GM19328 (cell line): ENCODE results near the gene MEIOSIN.
"Not testable (repeated sequence)": the region's sequence is repeated elsewhere in the genome, so short reads cannot be mapped to it uniquely, and the experiment has no call there.

ENCODE experiments used
- ATAC-seq: cut with Tn5 transposase; IDR thresholded peaks from one replicate; pipeline ENCODE4 v1.9.1; 2021; ENCODE audit warnings: mild to moderate bottlenecking, moderate library complexity; ENCODE audit not compliant: unreplicated experiment

The MEIOSIN gene

GRCh38 chr19:45717983-45718650 lies 15.1 kb upstream of the MEIOSIN start:
- no peak for ATAC-seq

GRCh38 chr19:45720065-45720464 lies 13.2 kb upstream of the MEIOSIN start:
- not testable (repeated sequence) for ATAC-seq

- not testable (repeated sequence) for ATAC-seq
These were observed 4.6 kb upstream of the MEIOSIN start for GRCh38 chr19:45728683-45729082.

DNA sequence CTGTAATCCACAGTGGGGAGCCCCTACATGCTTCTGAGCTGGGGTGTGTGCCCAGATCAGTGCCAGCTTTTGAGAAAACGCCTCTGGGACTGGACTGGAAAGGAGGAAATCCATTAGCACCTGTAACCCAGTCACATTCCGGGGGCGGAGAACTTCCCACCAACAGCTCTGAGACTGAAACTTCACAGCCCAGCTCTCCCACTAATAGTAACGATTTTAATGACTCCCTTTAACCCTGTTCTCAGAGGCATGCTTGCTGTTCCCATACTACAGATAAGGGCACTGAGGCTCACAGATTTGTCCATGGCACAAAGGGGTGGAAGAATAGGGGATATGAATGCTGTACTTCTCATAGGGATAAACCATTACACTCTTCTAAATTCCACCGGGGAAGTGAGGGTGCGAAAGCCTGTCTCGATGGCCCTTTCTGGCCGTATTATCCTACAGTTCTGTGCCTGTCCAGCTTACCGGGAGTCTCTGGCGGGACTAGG lies 3.4 kb upstream of the MEIOSIN start:
- no peak for ATAC-seq

- ATAC-seq: peak; percentile 77
These were observed 2.6 kb upstream of the MEIOSIN start, which contains the start of gene FBXO46 for GRCh38 chr19:45730368-45731288. FBXO46 (minus strand) TSS chr19:45730896; CDS start chr19:45713495, 17,401 bp downstream.

- no peak for ATAC-seq
These were observed 6.5 kb downstream of the MEIOSIN start for GRCh38 chr19:45739498-45740439.

GRCh38 chr19:45742969-45743368 lies 9.7 kb downstream of the MEIOSIN start:
- ATAC-seq: no peak

DNA sequence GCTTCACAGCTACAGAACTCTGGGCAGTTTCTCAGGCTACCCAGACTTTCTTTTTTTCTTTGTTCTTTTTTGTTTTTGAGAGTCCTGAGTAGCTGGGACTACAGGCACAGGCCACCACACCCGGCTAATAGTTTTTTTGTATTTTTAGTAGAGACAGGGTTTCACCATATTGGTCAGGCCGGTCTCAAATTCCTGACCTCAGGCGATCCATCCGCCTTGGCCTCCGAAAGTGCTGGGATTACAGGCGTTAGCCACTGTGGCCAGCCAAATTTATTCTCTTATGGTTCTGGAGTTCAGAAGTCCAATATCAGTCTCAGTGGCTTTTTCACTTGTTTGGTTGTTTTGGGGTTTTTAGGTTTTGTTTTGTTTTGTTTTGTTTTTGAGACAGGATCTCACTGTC lies 12.4 kb downstream of the MEIOSIN start:
- ATAC-seq: no peak

DNA sequence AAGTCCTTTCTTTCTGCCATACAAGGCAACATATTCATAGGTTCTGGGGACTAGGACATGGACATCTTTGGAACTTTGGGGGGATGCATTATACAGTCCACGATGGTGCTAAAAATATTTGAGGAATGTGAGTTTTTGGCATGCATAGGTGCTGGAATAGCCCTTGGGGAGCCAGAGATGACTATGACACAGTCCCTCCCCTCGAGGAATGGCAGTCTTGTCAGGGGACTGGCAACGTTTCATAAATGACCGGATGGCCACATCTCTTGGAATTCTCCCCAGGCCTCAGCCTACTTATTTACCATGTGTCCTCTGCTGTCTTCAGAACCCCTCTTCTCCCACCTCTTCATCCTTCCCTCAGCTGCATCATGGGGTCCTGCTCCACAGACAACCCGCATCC lies 13.6 kb downstream of the MEIOSIN start:
- no peak for ATAC-seq

DNA sequence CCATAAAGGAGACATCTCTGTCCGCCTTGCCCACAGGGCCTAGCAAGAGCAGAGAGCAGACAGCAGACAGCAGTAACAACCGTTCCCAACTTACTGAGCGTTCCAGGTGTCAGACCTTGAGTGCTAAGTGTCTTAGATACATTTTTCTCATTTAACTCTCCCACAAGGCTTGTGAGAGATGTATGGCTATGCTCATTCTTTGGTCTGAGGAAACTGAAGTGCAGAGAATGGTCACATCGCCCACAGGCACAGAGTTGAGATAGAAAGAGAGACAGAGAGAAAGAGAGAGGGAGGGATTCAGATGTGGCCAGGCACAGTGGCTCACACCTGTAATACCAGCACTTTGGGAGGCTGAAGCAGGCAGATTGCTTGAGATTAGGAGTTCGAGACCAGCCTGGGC lies 14.3 kb downstream of the MEIOSIN start:
- no peak for ATAC-seq

- not testable (repeated sequence) for ATAC-seq
These were observed 18.2 kb downstream of the MEIOSIN start for GRCh38 chr19:45751483-45751882.

DNA sequence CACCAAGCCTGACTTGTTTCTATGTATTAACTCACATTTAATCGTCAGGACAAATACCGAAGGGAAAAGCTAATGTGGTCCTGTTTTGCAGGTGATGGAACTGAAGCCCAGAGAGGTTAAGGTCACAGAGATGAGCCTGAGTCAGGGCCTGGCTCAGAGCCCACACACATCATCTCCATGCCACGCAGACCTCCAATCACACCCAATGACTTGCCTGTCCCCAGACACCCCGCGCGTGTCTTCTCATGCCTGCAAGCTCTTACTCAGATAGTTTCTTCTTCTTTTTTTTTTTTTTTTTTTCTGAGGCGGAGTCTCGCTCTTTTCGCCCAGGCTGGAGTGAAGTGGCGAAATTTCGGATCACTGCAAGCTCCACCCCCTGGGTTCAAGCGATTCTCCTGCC lies 19.4 kb downstream of the MEIOSIN start:
- no peak for ATAC-seq

DNA sequence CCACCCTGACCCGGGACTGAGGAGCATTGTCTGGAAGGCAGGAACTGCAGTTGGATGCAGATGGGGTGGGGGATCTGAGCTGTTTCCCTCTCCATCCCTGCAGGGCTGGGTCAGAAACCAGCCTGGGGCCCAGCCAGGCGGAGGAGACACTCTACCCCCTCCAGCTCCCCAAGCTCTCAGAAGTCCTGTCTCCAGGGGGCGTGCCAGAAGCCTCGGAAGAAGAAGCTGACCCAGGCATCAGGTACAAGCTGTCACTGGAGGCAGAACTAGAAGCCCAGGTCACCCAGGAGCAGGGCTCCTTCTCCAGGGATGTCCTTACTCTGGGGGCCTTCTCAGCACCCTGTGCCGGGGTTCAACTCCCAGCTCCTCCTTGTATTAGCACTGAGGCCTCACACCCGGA lies 20.3 kb downstream of the MEIOSIN start:
- ATAC-seq: no peak

DNA sequence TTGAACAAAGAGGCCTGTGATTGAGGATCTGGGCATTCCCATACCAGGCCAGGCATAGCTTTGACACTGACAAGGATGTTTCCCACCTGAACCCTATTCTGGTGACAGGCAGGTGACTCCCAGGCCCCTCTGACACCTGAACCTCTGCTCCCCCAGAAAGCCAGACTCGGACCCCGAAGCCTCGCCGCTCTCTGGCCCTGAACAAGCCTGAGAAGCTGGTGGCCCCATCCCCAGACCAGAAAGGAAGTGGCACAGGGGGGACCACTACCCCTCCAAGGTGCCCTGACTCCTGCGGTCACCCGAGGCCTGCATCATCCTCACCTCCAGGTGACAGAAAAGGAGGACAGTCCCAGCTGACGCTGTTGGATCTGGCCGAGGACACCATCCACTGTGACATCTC lies 21.1 kb downstream of the MEIOSIN start:
- no peak for ATAC-seq

DNA sequence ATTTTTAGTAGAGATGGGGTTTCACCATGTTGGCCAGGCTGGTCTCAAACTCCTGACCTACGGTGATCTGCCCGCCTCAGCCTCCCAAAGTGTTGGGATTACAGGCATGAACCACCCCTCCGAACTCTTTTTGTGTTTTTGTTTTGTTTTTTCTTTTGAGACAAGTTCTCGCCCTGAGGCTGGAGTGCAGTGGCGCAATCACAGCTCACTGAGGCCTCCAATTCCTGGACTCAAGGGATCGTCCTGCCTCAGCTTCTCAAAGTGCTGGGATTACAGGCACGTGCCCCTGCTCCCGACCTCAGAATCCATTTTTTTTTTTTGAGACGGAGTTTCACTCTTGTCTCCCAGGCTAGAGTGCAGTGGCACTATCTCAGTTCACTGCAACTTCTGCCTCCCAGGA lies 24.5 kb downstream of the MEIOSIN start:
- no peak for ATAC-seq

GRCh38 chr19:45758921-45759320 lies 25.7 kb downstream of the MEIOSIN start:
- no peak for ATAC-seq

- ATAC-seq: no peak
These were observed 28.5 kb downstream of the MEIOSIN start for GRCh38 chr19:45761714-45762113.

- ATAC-seq: no peak
These were observed 29.8 kb downstream of the MEIOSIN start for GRCh38 chr19:45762870-45763631.

DNA sequence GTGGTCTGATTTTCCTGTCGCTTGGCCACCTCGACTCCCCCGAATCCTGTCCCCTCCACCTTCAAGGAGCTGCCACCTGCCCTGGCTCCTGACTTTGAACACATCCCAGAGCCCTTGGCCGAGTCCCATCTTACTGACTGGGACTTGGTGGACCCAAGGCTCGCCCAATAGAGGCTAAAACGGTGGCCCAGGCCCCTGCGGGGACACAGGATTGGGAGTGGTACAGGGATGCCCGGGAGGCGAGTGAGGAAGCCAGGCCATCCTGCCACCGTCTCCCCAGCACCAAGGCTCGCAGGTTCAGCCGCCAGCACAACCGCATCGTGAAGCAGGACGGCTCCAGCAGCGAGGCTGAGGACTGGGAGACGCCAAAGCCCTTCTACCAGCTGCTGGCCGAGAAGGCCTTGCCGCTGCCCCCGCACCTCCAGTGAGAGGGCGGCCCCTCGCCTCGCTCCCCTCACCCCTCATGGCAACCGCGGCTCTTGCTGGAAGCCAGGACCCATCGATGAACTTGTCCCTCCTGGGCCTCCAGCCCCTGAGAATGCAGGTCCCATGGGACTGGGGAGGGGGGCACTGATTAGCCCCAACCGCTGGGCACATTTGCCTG lies 30.6 kb downstream of the MEIOSIN start:
- no peak for ATAC-seq

DNA sequence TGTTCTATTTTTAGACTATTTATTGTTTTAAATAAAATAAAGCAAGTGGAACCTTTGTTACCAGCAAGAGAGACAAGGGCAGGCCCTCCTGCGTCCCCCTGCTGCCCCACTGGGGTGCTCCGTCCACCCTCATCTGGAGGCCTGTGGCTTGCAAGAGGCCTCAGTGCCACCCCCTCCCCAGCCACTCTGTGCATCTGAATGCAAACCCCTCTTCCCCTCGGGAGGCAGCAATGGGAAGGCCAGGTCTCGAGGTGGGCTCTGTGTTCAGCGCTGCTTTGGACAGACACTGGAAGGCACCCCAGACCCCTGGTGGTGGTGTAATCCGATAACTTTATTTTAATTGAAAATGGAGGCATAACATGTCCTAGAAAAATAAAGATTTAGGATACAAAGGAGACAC lies 31.2 kb downstream of the MEIOSIN start:
- no peak for ATAC-seq
